H1 (cell line): Measurements from ENCODE around the gene ALDH1B1. TPM values are rescaled to one million over a fixed set of nuclear protein-coding genes. Genes with fewer than 3 reads are reported as not detected.

Experiments used
- CTCF ChIA-PET: fragments of 300-600 bp; sonication (Branson Sonifier 250); formaldehyde crosslinking; loops from one replicate; lab custom pipeline; 2021; ENCODE audit not compliant: partially characterized antibody; lab: Charles Lee
- POLR2A ChIA-PET: fragments of 300-600 bp; sonication (Branson Sonifier 250); formaldehyde crosslinking; loops from one replicate; lab custom pipeline; 2021; ENCODE audit warnings: inconsistent platforms; ENCODE audit not compliant: partially characterized antibody; lab: Charles Lee
- DNase-seq, 2 experiments: peaks; one replicate each; pipeline versions ENCODE4 v3.0.0 to v3.0.0-alpha.2; 2010 to 2022; ENCODE audit warnings: low spot score in 2 of 2, low read depth in 1 of 2, mixed read lengths in 1 of 2
- FAIRE-seq: peaks from 2 replicates; lab custom pipeline; 2011; peaks lifted over from hg19 to GRCh38; lab: Jason Lieb, UNC
- H2AFZ ChIP-seq: 2 replicates; pipeline ENCODE4 v1.8.1; 2012; ENCODE audit warnings: low read length, inconsistent platforms
- H2AK5ac ChIP-seq: 2 replicates; pipeline ENCODE4 v1.6.1; 2013; ENCODE audit warnings: low read depth, low read length
- H2BK120ac ChIP-seq: replicated peaks from 2 replicates; pipeline ENCODE3; 2013; ENCODE audit warnings: low read depth, low read length, inconsistent platforms
- H2BK12ac ChIP-seq: 2 replicates; pipeline ENCODE4 v1.6.1; 2013; ENCODE audit warnings: low read depth, low read length
- H2BK15ac ChIP-seq: 2 replicates; pipeline ENCODE4 v1.6.1; 2013; ENCODE audit warnings: low read length
- H2BK20ac ChIP-seq: 2 replicates; pipeline ENCODE4 v1.6.1; 2013; ENCODE audit warnings: low read length
- H2BK5ac ChIP-seq: 2 replicates; pipeline ENCODE4 v1.6.1; 2013; ENCODE audit warnings: low read depth, low read length
- H3K14ac ChIP-seq: 2 replicates; pipeline ENCODE4 v1.6.1; 2013; ENCODE audit warnings: inconsistent platforms; ENCODE audit not compliant: insufficient read length
- H3K18ac ChIP-seq: 2 replicates; pipeline ENCODE4 v1.6.1; 2013; ENCODE audit warnings: low read length; ENCODE audit errors: extremely low read depth
- H3K23ac ChIP-seq: 2 replicates; pipeline ENCODE4 v1.6.1; 2013; ENCODE audit warnings: inconsistent platforms; ENCODE audit not compliant: insufficient read length
- H3K23me2 ChIP-seq: 2 replicates; pipeline ENCODE4 v1.6.1; 2013; ENCODE audit warnings: low read depth, low read length
- H3K27ac ChIP-seq: 2 replicates; pipeline ENCODE4 v1.6.1; 2011; ENCODE audit warnings: low read depth, low read length, inconsistent platforms
- H3K27me3 ChIP-seq, 4 experiments: replicated peaks in 1 of 4; 1 replicate in 1 of 4; 2 replicates in 3 of 4; pipeline versions ENCODE4 v1.6.1 to v1.8.1; 2011 to 2013; ENCODE audit warnings: low read length in 3 of 4, mild to moderate bottlenecking in 3 of 4, inconsistent platforms in 2 of 4, mixed read lengths in 2 of 4, moderate library complexity in 1 of 4; ENCODE audit not compliant: control insufficient read depth in 3 of 4, insufficient read depth in 3 of 4; ENCODE audit errors: extremely low read depth in 1 of 4
- H3K36me3 ChIP-seq, 4 experiments: 2 replicates each; pipeline versions ENCODE4 v1.6.1 to v1.8.1; 2011 to 2013; ENCODE audit warnings: mild to moderate bottlenecking in 4 of 4, low read length in 3 of 4, moderate library complexity in 2 of 4, control low read depth in 1 of 4, inconsistent platforms in 1 of 4; ENCODE audit not compliant: insufficient read depth in 4 of 4, control insufficient read depth in 2 of 4
- H3K4ac ChIP-seq: replicated peaks from 2 replicates; pipeline ENCODE3; 2013; ENCODE audit warnings: low read length, low read depth, mixed read lengths, inconsistent platforms; ENCODE audit not compliant: insufficient read length
- H3K4me1 ChIP-seq, 4 experiments: replicated peaks in 1 of 4; 1 replicate in 1 of 4; 2 replicates in 3 of 4; pipeline versions ENCODE4 v1.6.1 to v1.8.1; 2011 to 2013; ENCODE audit warnings: low read length in 3 of 4, inconsistent platforms in 2 of 4, mixed read lengths in 1 of 4; ENCODE audit not compliant: insufficient read depth in 4 of 4, control insufficient read depth in 3 of 4
- H3K4me2 ChIP-seq, 2 experiments: 2 replicates each; pipeline versions ENCODE4 v1.6.1 to v1.8.1; 2011 to 2013; ENCODE audit warnings: low read depth in 2 of 2, low read length in 2 of 2, control low read depth in 1 of 2, inconsistent platforms in 1 of 2, mild to moderate bottlenecking in 1 of 2; ENCODE audit not compliant: insufficient read depth in 1 of 2
- H3K4me3 ChIP-seq, 4 experiments: fragments of 200-600, 300-600 bp in 1 of 4; sonication (generic), shearing (Covaris generic), sonication (Bioruptor Twin) in 1 of 4; 2 replicates each; pipeline versions ENCODE4 v1.5.1 to v1.8.1; 2011 to 2016; ENCODE audit warnings: low read length in 4 of 4, low read depth in 3 of 4, control low read depth in 2 of 4, inconsistent platforms in 2 of 4, mild to moderate bottlenecking in 2 of 4, mixed read lengths in 1 of 4, moderate library complexity in 1 of 4; ENCODE audit not compliant: insufficient read depth in 2 of 4; ENCODE audit errors: extremely low read depth in 1 of 4
- H3K56ac ChIP-seq: replicated peaks from 2 replicates; pipeline ENCODE3; 2013; ENCODE audit warnings: low read depth, mild to moderate bottlenecking, mixed read lengths, low read length, inconsistent platforms; ENCODE audit not compliant: insufficient read length
- H3K79me1 ChIP-seq: 2 replicates; pipeline ENCODE4 v1.6.1; 2013; ENCODE audit warnings: low read depth, low read length, control low read depth
- H3K79me2 ChIP-seq, 2 experiments: 2 replicates each; pipeline versions ENCODE4 v1.6.1 to v1.8.1; 2012 to 2013; ENCODE audit warnings: low read length in 2 of 2, mild to moderate bottlenecking in 2 of 2, inconsistent platforms in 1 of 2; ENCODE audit not compliant: insufficient read depth in 2 of 2, control insufficient read depth in 1 of 2
- H3K9ac ChIP-seq, 4 experiments: replicated peaks in 1 of 4; 1 replicate in 1 of 4; 2 replicates in 3 of 4; pipeline versions ENCODE4 v1.6.1 to v1.8.1; 2011 to 2013; ENCODE audit warnings: low read depth in 3 of 4, low read length in 3 of 4, control low read depth in 2 of 4, mild to moderate bottlenecking in 2 of 4, moderate library complexity in 2 of 4, inconsistent platforms in 1 of 4; ENCODE audit errors: extremely low read depth in 1 of 4
- H3K9me3 ChIP-seq, 2 experiments: 2 replicates each; pipeline versions ENCODE4 v1.6.1 to v1.8.1; 2012 to 2013; ENCODE audit warnings: mild to moderate bottlenecking in 2 of 2, moderate library complexity in 2 of 2, control low read depth in 1 of 2, inconsistent platforms in 1 of 2, low read depth in 1 of 2, low read length in 1 of 2, mixed read lengths in 1 of 2; ENCODE audit not compliant: insufficient read depth in 2 of 2
- H4K20me1 ChIP-seq, 2 experiments: replicated peaks in 1 of 2; 2 replicates each; pipeline versions ENCODE3 to v1.8.1; 2011 to 2013; ENCODE audit warnings: inconsistent platforms in 2 of 2, low read length in 2 of 2, mild to moderate bottlenecking in 1 of 2; ENCODE audit not compliant: insufficient read depth in 2 of 2, control insufficient read depth in 1 of 2
- H4K5ac ChIP-seq: 2 replicates; pipeline ENCODE4 v1.6.1; 2013; ENCODE audit warnings: low read length, low read depth, mixed read lengths, inconsistent platforms; ENCODE audit not compliant: insufficient read length
- H4K8ac ChIP-seq: 2 replicates; pipeline ENCODE4 v1.8.0; 2013; ENCODE audit warnings: mild to moderate bottlenecking, moderate library complexity, low read length, inconsistent platforms; ENCODE audit not compliant: insufficient read depth; ENCODE audit errors: extremely low read depth
- H4K91ac ChIP-seq: replicated peaks from 2 replicates; pipeline ENCODE3; 2013; ENCODE audit warnings: low read length, mixed read lengths, inconsistent platforms; ENCODE audit not compliant: insufficient read length
- RFX5 ChIP-seq: IDR thresholded peaks from 2 replicates; pipeline ENCODE4 v1.6.1; 2011; ENCODE audit warnings: low read depth, low read length, improper control_type of control experiment, borderline replicate concordance
- RXRA ChIP-seq: IDR thresholded peaks from 2 replicates; pipeline ENCODE4 v1.6.1; 2011; ENCODE audit warnings: low read depth, mild to moderate bottlenecking, low read length, moderate library complexity; ENCODE audit not compliant: insufficient read depth
- YY1 ChIP-seq: IDR thresholded peaks from 2 replicates; pipeline ENCODE4 v1.6.1; 2011; ENCODE audit warnings: low read depth, mild to moderate bottlenecking, low read length
- ZNF274 ChIP-seq: IDR thresholded peaks from 2 replicates; pipeline ENCODE4 v1.7.0; 2012; ENCODE audit warnings: low read length, borderline replicate concordance; ENCODE audit errors: extremely low read depth
- WGBS, 2 experiments: shearing (Covaris generic) in 1 of 2; methylation state at CpG; one replicate each; pipeline versions ENCODE4 v1.1.6 to v1.1.7; 2013 to 2015; ENCODE audit warnings: low lambda C conversion rate in 2 of 2, mixed read lengths in 2 of 2, inconsistent platforms in 1 of 2, low coverage in 1 of 2, missing lambda C conversion rate in 1 of 2; ENCODE audit not compliant: insufficient replicate concordance in 2 of 2, insufficient coverage in 1 of 2, insufficient read length in 1 of 2; ENCODE audit errors: extremely low coverage in 1 of 2, missing lambda C conversion rate in 1 of 2; 5-methylcytosine and 5-hydroxymethylcytosine counted together
- polyA plus RNA-seq, 7 experiments: library from polyadenylated mRNA; depleted of rRNA in 3 of 7; stranded (reverse) in 5 of 7; unstranded in 2 of 7; fragments of >200 nt in 5 of 7; fragments of 200-250 nt in 2 of 7; gene quantifications; 1 replicate in 5 of 7; 2 replicates in 1 of 7; 4 replicates in 1 of 7; pipeline versions ENCODE4 v1.2.1 to v1.2.3, GENCODE V29; 2011 to 2013; ENCODE audit warnings: missing spikeins in 2 of 7, mixed read lengths in 2 of 7
- total RNA-seq: library from RNA; stranded (reverse); fragmentation: NEBNext Ultra II Directional; extraction: Animal tissue kit (Norgen Biotek cat#: 25700); gene quantifications from 2 replicates; pipeline ENCODE4 v1.2.1, GENCODE V29; 2021

The ALDH1B1 gene
- total and polyA plus RNA-seq, 2 of the 8 experiments (the other 6 are each of a cell fraction or from before 2014, with no cell fraction given): 41.6 to 78.7 TPM

GRCh38 chr9:38346811-38347210, 45.7 kb upstream of the ALDH1B1 start:
- peak overlapping the region; percentile 53 to 58 for H3K4me2 ChIP-seq
- TF ChIP-seq RXRA (no peak), ZNF274 (no peak), YY1 (no peak), RFX5 (no peak)

More at GRCh38 chr9:38346811-38347210, 45.7 kb upstream of the ALDH1B1 start:
- no peak overlapping the region for H4K91ac ChIP-seq
- H2BK120ac ChIP-seq: no peak overlapping the region
- WGBS, 2 experiments: 38% methylated on average over 7 of the region's 7 CpGs; no CpG with 5 or more reads in 1 of the 2 experiments
- DNase-seq (peak in 1 of 2 experiments; percentile 51), FAIRE-seq (no peak)
- H3K9ac ChIP-seq: no peak overlapping the region
- 0 out of 2 replicates have a peak, but pooled peaks cover 2% of the 10 kb centered on the region for H3K23me2 ChIP-seq
- H3K79me2 ChIP-seq: no peaks in the 10 kb centered on the region
- 0 out of 2 replicates have a peak overlapping the region, but pooled peaks have one; percentile 22 for H4K8ac ChIP-seq
- peak overlapping the region in 2 of 4 experiments; percentile 3 to 32; a peak in 3 of 8 replicates for H3K4me3 ChIP-seq
- H3K4ac ChIP-seq: no peak overlapping the region
- no peak overlapping the region for H4K5ac ChIP-seq
- H3K79me1 ChIP-seq: no peaks in the 10 kb centered on the region
- ChIA-PET POLR2A (interaction anchor here (1.1 kb wide), 1 partner anchor 9 kb away, joined by 4 read pairs; no protein-coding TSS in a partner anchor), CTCF (interaction anchor here (1.0 to 7.3 kb wide), 5 partner anchors 8 to 259 kb away, joined by 3 to 62 read pairs (median 4); no protein-coding TSS in a partner anchor)
- no peak overlapping the region for H2AFZ ChIP-seq
- 0 out of 2 replicates have a peak overlapping the region, but pooled peaks have one; percentile 35 for H2BK5ac ChIP-seq
- no peaks in the 10 kb centered on the region for H3K36me3 ChIP-seq
- H4K20me1 ChIP-seq: no peaks in the 10 kb centered on the region
- no peak overlapping the region for H2AK5ac ChIP-seq
- H3K56ac ChIP-seq: no peak overlapping the region
- H3K18ac ChIP-seq: peak overlapping the region; percentile 71
- H3K27me3 ChIP-seq: peaks cover 0 to 18% (median 4%) of the 10 kb centered on the region in 4 experiments; a peak in 4 of 7 replicates
- no peak overlapping the region for H3K14ac ChIP-seq
- H2BK20ac ChIP-seq: no peak overlapping the region; the same call in 1 of the 2 replicates
- no peak overlapping the region for H3K27ac ChIP-seq
- 0 out of 2 replicates have a peak overlapping the region, but pooled peaks have one; percentile 22 for H2BK12ac ChIP-seq
- H3K9me3 ChIP-seq: no peaks in the 10 kb centered on the region
- H3K23ac ChIP-seq: no peak overlapping the region
- H2BK15ac ChIP-seq: peak overlapping the region; percentile 81; the same call in 1 of the 2 replicates
- H3K4me1 ChIP-seq: peaks cover 0 to 14% (median 9%) of the 10 kb centered on the region in 4 experiments; a peak in 5 of 7 replicates
